HEK293 (cell line): Measurements from ENCODE around the gene OR2V1.
"Not testable (repeated sequence)": the region's sequence is repeated elsewhere in the genome, so short reads cannot be mapped to it uniquely, and the experiment has no call there.

Source experiments
- CTCF ChIA-PET: fragments of 350-600 bp; formaldehyde crosslinking; extraction: SDS; loops from one replicate; lab custom pipeline; 2021; ENCODE audit warnings: antibody characterized with exemption; lab: Yijun Ruan, JAX
- POLR2A ChIA-PET: fragments of 300-600 bp; formaldehyde crosslinking; extraction: SDS; loops from one replicate; lab custom pipeline; 2020; ENCODE audit warnings: antibody characterized with exemption, inconsistent platforms; lab: Yijun Ruan, JAX
- H3K27ac ChIP-seq: fragments of 200-500 bp; sonication (Bioruptor generic); 2 replicates; pipeline ENCODE4 v1.5.1; 2014; ENCODE audit warnings: low read depth, low read length, control low read depth, inconsistent platforms; ENCODE audit errors: extremely low read depth
- H3K36me3 ChIP-seq, 2 experiments: fragments of 200-500 bp in 1 of 2; sonication (Bioruptor generic) in 1 of 2; 1 replicate in 1 of 2; 2 replicates in 1 of 2; pipeline ENCODE4 v1.5.1; 2014 to 2017; ENCODE audit warnings: inconsistent platforms in 2 of 2, low read length in 2 of 2; ENCODE audit not compliant: control insufficient read depth in 2 of 2, insufficient read depth in 1 of 2
- H3K4me1 ChIP-seq: fragments of 200-500 bp; sonication (Bioruptor generic); 2 replicates; pipeline ENCODE4 v1.5.1; 2014; ENCODE audit warnings: mild to moderate bottlenecking, low read length, inconsistent platforms; ENCODE audit not compliant: control insufficient read depth, insufficient read depth
- H3K4me3 ChIP-seq: 2 replicates; pipeline ENCODE4 v1.5.1; 2011; ENCODE audit warnings: low read depth, mild to moderate bottlenecking, control low read depth, low read length, moderate library complexity
- H3K9me3 ChIP-seq: fragments of 200-500 bp; sonication (Bioruptor generic); 2 replicates; pipeline ENCODE4 v1.5.1; 2014; ENCODE audit warnings: low read depth, low read length, inconsistent platforms; ENCODE audit not compliant: control insufficient read depth, insufficient read depth
- EGR2 ChIP-seq: fragments of 450-650 bp; formaldehyde crosslinking; IDR thresholded peaks from 2 replicates; pipeline ENCODE4 v1.5.1; 2016; ENCODE audit warnings: low read depth, missing biosample characterization, missing genetic modification characterization
- PRDM2 ChIP-seq: fragments of 450-650 bp; formaldehyde crosslinking; IDR thresholded peaks from 2 replicates; pipeline ENCODE4 v1.5.1; 2016; ENCODE audit warnings: missing biosample characterization, missing genetic modification characterization, borderline replicate concordance
- SP7 ChIP-seq: fragments of 450-650 bp; formaldehyde crosslinking; IDR thresholded peaks from 2 replicates; pipeline ENCODE4 v1.5.1; 2016; ENCODE audit warnings: missing biosample characterization, missing genetic modification characterization
- ZFHX2 ChIP-seq: fragments of 450-650 bp; formaldehyde crosslinking; conservative IDR thresholded peaks from 2 replicates; pipeline ENCODE4 v1.5.1; 2016; ENCODE audit warnings: missing biosample characterization, missing genetic modification characterization
- ZNF2 ChIP-seq: fragments of 450-650 bp; formaldehyde crosslinking; IDR thresholded peaks from 2 replicates; pipeline ENCODE4 v1.5.1; 2016; ENCODE audit warnings: missing biosample characterization, missing genetic modification characterization
- ZNF426 ChIP-seq: fragments of 450-650 bp; formaldehyde crosslinking; IDR thresholded peaks from 2 replicates; pipeline ENCODE4 v1.5.1; 2017; ENCODE audit warnings: missing biosample characterization, missing genetic modification characterization, mild to moderate bottlenecking, inconsistent platforms, moderate library complexity
- ZNF629 ChIP-seq: fragments of 450-650 bp; formaldehyde crosslinking; IDR thresholded peaks from 2 replicates; pipeline ENCODE4 v1.5.1; 2017; ENCODE audit warnings: missing biosample characterization, missing genetic modification characterization
- ZNF658 ChIP-seq: fragments of 450-650 bp; formaldehyde crosslinking; IDR thresholded peaks from 2 replicates; pipeline ENCODE4; 2016; ENCODE audit warnings: missing biosample characterization, missing genetic modification characterization
- ZNF670 ChIP-seq: fragments of 450-650 bp; formaldehyde crosslinking; IDR thresholded peaks from 2 replicates; pipeline ENCODE4 v1.5.1; 2016; ENCODE audit warnings: missing biosample characterization, missing genetic modification characterization, low read depth
- ZNF677 ChIP-seq: fragments of 450-650 bp; IDR thresholded peaks from 2 replicates; pipeline ENCODE4 v1.5.0; 2018; ENCODE audit warnings: missing biosample characterization, mild to moderate bottlenecking, missing genetic modification characterization, moderate library complexity
- ZNF768 ChIP-seq: fragments of 450-650 bp; formaldehyde crosslinking; IDR thresholded peaks from 2 replicates; pipeline ENCODE4 v1.5.1; 2018; ENCODE audit warnings: missing biosample characterization, mild to moderate bottlenecking, missing genetic modification characterization
- TF ChIP-seq, protein P1 (sequence below): fragments of 450-650 bp; formaldehyde crosslinking; IDR thresholded peaks from 2 replicates; pipeline ENCODE4 v1.5.1; 2016; ENCODE audit warnings: missing biosample characterization, missing genetic modification characterization, low read depth

OR2V1 gene

GRCh38 chr5:181131514-181131913 lies 545 bp upstream of the OR2V1 start:
- TF ChIP-seq ZNF670 (no peak), ZNF629 (no peak), ZNF658 (tag by site-specific recombination) (no peak), PRDM2 (tag by site-specific recombination) (no peak), ZNF2 (tag by site-specific recombination) (no peak), ZNF426 (tag by site-specific recombination) (no peak), ZNF677 (no peak), ZNF768 (tag by site-specific recombination) (no peak)
- TF ChIP-seq, protein P1, sequence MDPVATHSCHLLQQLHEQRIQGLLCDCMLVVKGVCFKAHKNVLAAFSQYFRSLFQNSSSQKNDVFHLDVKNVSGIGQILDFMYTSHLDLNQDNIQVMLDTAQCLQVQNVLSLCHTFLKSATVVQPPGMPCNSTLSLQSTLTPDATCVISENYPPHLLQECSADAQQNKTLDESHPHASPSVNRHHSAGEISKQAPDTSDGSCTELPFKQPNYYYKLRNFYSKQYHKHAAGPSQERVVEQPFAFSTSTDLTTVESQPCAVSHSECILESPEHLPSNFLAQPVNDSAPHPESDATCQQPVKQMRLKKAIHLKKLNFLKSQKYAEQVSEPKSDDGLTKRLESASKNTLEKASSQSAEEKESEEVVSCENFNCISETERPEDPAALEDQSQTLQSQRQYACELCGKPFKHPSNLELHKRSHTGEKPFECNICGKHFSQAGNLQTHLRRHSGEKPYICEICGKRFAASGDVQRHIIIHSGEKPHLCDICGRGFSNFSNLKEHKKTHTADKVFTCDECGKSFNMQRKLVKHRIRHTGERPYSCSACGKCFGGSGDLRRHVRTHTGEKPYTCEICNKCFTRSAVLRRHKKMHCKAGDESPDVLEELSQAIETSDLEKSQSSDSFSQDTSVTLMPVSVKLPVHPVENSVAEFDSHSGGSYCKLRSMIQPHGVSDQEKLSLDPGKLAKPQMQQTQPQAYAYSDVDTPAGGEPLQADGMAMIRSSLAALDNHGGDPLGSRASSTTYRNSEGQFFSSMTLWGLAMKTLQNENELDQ (tag by site-specific recombination): no peak
- ChIA-PET CTCF (no interaction called here), POLR2A (no interaction called here)
- Histone ChIP-seq H3K27ac (no peak overlapping the region), H3K4me3 (no peak overlapping the region), H3K9me3 (no peaks in the 10 kb centered on the region), H3K36me3 (no peaks in the 10 kb centered on the region), H3K4me1 (no peaks in the 10 kb centered on the region)

GRCh38 chr5:181130081-181130480 lies 888 bp downstream of the OR2V1 start:
- H3K36me3 ChIP-seq, H3K9me3 ChIP-seq, H3K27ac ChIP-seq, POLR2A ChIA-PET, H3K4me3 ChIP-seq, CTCF ChIA-PET, H3K4me1 ChIP-seq: not testable (repeated sequence)

DNA sequence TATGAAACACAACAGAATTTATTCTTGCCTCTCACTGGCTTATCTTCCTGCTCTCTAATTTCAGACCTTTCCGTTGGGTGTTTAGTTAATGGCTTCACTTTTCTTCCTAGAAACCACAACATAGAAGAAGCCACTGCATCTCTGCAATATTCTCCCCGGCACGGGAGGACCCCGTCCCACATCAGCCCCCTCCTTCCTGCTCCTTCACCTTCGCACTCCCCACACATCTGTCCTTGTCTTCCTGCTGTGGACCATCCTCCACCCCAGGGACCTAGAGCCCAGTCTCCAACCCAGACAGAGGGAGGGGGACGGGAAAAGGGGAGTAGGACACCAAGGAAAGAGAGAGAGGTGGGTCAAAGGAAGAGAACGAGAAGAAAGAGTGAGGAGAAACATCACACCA lies 1.4 kb downstream of the OR2V1 start:
- Histone ChIP-seq H3K9me3 (no peaks in the 10 kb centered on the region), H3K27ac (no peak overlapping the region), H3K4me1 (no peaks in the 10 kb centered on the region), H3K36me3 (no peaks in the 10 kb centered on the region), H3K4me3 (no peak overlapping the region)
- CTCF ChIA-PET: interaction anchor here (0.6 kb wide), 1 partner anchor 25 kb away, joined by 3 read pairs; no protein-coding TSS in a partner anchor
- TF ChIP-seq ZFHX2 (tag by site-specific recombination) (peak; percentile 15; the same call in 1 of the 2 replicates), EGR2 (tag by site-specific recombination) (peak; percentile 33; the same call in 1 of the 2 replicates), SP7 (tag by site-specific recombination) (no peak)
- POLR2A ChIA-PET: no interaction called here
